ENCODE measurements around the gene LGALSL.

GRCh38 chr2:64500549-64500948, 46.6 kb downstream of the LGALSL start:
- TF ChIP-seq, protein P1, sequence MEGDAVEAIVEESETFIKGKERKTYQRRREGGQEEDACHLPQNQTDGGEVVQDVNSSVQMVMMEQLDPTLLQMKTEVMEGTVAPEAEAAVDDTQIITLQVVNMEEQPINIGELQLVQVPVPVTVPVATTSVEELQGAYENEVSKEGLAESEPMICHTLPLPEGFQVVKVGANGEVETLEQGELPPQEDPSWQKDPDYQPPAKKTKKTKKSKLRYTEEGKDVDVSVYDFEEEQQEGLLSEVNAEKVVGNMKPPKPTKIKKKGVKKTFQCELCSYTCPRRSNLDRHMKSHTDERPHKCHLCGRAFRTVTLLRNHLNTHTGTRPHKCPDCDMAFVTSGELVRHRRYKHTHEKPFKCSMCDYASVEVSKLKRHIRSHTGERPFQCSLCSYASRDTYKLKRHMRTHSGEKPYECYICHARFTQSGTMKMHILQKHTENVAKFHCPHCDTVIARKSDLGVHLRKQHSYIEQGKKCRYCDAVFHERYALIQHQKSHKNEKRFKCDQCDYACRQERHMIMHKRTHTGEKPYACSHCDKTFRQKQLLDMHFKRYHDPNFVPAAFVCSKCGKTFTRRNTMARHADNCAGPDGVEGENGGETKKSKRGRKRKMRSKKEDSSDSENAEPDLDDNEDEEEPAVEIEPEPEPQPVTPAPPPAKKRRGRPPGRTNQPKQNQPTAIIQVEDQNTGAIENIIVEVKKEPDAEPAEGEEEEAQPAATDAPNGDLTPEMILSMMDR (IDR thresholded peaks at IDR 0.05) = no peak
- TF ChIP-seq POLR2A (IDR thresholded peaks at IDR 0.05) (no peak), POLR2AphosphoS5 (IDR thresholded peaks at IDR 0.05; ENCODE audit: insufficient read depth in 1 of 2, low read depth in 1 of 2) (no peak)

Measured in vagina (tissue), 2 donors.